WTC11 (cell line): ENCODE results near the gene ATP5ME.

ENCODE experiments used
- CTCF ChIP-seq: fragments of 200-600 bp; IDR thresholded peaks from 2 replicates; pipeline ENCODE4 v1.8.0; 2022; ENCODE audit warnings: antibody characterized with exemption
- EMX1 ChIP-seq: fragments of 250-450 bp; sonication (Bioruptor Pico); IDR thresholded peaks from 2 replicates; pipeline ENCODE4 v1.8.0; 2021; ENCODE audit warnings: mild to moderate bottlenecking
- JUN ChIP-seq: sonication (generic); formaldehyde crosslinking; IDR thresholded peaks from 2 replicates; pipeline ENCODE4 v1.8.0; 2023; ENCODE audit warnings: mild to moderate bottlenecking, missing genetic modification reagents
- RELA ChIP-seq: sonication (generic); formaldehyde crosslinking; IDR thresholded peaks from 2 replicates; pipeline ENCODE4 v1.8.1; 2022; ENCODE audit warnings: missing genetic modification reagents, mild to moderate bottlenecking, borderline replicate concordance
- USF2 ChIP-seq: sonication (generic); formaldehyde crosslinking; IDR thresholded peaks from 2 replicates; pipeline ENCODE4 v1.8.1; 2023; ENCODE audit warnings: mild to moderate bottlenecking, missing genetic modification reagents, moderate library complexity
- ZNF416 ChIP-seq: fragments of 250-450 bp; sonication (Bioruptor Pico); IDR thresholded peaks from 2 replicates; pipeline ENCODE4 v1.9.0; 2021; ENCODE audit warnings: mild to moderate bottlenecking, inconsistent platforms
- ZNF512 ChIP-seq: sonication (generic); formaldehyde crosslinking; IDR thresholded peaks from 2 replicates; pipeline ENCODE4 v1.8.1; 2022; ENCODE audit warnings: missing genetic modification reagents, borderline replicate concordance

- TF ChIP-seq CTCF (no peak), USF2 (CRISPR knock-in tag) (no peak), ZNF416 (CRISPR knock-in tag) (no peak), JUN (no peak), RELA (CRISPR knock-in tag) (no peak), EMX1 (CRISPR knock-in tag) (no peak), ZNF512 (CRISPR knock-in tag) (no peak)
Observed at GRCh38 chr4:630656-631055, 43.4 kb downstream of the ATP5ME start.
